ENCODE data around the gene LRRC46. TPM values are rescaled to one million over a fixed set of nuclear protein-coding genes. Genes with fewer than 3 reads are reported as not detected.

The LRRC46 gene
- total and polyA plus RNA-seq, 2 of the 13 experiments (the other 11 are each of a cell fraction or from before 2014, with no cell fraction given): 0.09 TPM

DNA sequence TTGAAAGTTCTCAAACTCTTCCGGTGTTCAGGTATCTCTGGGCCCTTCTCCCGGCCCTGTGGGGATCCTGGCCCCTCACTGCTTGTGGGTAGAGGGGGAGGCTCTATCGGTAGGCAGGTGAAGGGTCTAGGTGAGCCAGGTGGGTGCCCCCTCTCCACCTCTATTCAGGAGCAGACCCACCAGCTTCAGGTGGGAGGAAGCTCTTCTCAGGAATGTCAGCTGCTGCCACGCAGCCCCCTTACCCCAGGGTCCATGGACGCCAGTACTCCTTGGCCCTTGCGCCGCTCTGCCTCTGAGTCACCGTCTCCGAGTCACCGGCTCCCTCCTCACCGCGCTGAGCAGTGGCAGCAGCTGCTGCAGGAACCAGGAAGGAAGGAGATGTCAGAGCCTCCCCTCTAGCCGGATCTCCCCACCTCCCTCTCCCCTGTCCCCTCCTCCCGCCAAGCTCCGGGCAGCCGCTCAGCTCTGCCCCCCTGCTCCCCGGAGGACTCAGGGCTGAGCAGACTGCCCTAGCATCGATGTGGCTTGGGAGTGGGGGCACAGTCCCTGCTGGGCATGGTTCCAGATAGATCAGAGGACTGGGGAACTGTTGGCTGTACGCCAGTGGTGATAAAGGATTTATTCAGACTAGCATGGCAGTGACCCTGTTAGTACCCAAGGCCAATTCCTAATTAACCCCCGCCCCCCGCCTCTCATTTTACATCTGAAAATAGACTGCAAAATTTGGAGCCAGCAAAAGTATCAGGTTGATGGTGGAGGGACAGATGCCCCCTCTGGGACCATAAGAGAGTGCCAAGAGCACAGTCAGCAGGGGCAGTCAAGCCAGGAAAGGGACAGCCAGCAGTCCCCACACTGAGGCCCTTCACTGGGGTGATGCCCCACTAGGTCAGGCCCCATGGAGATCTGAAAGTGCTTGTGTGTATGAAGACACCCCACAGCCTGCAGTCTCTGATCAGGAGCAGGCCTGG is 9.8 kb upstream of the LRRC46 start, which contains the start of gene OSBPL7 (continued):
- TF ChIP-seq, protein P1, sequence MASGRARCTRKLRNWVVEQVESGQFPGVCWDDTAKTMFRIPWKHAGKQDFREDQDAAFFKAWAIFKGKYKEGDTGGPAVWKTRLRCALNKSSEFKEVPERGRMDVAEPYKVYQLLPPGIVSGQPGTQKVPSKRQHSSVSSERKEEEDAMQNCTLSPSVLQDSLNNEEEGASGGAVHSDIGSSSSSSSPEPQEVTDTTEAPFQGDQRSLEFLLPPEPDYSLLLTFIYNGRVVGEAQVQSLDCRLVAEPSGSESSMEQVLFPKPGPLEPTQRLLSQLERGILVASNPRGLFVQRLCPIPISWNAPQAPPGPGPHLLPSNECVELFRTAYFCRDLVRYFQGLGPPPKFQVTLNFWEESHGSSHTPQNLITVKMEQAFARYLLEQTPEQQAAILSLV (CRISPR knock-in tag; IDR thresholded peaks at IDR 0.05; ENCODE audit: borderline replicate concordance): peak; percentile 43; the same call in 1 of the 2 replicates
- TF ChIP-seq TOPORS (CRISPR knock-in tag; IDR thresholded peaks at IDR 0.05) (no peak), MED8 (CRISPR knock-in tag; IDR thresholded peaks at IDR 0.05; ENCODE audit: insufficient replicate concordance) (no peak), ZNF550 (CRISPR knock-in tag; IDR thresholded peaks at IDR 0.05; ENCODE audit: borderline replicate concordance) (no peak), SOX6 (IDR thresholded peaks at IDR 0.05) (no peak), SOX6 (CRISPR knock-in tag; IDR thresholded peaks at IDR 0.05) (peak; percentile 55; the same call in 1 of the 2 replicates), ZNF333 (CRISPR knock-in tag; IDR thresholded peaks at IDR 0.05; ENCODE audit: borderline replicate concordance) (peak; percentile 77; the same call in 1 of the 2 replicates), ZNF775 (CRISPR knock-in tag; IDR thresholded peaks at IDR 0.05; ENCODE audit: borderline replicate concordance) (no peak), KLF15 (CRISPR knock-in tag; IDR thresholded peaks at IDR 0.05; ENCODE audit: borderline replicate concordance) (no peak; the same call in 1 of the 2 replicates), ZNF563 (CRISPR knock-in tag; IDR thresholded peaks at IDR 0.05) (peak; percentile 7; the same call in 1 of the 2 replicates), ZC3H4 (CRISPR knock-in tag; IDR thresholded peaks at IDR 0.05; ENCODE audit: borderline replicate concordance) (no peak), YEATS2 (CRISPR knock-in tag; IDR thresholded peaks at IDR 0.05; ENCODE audit: borderline replicate concordance) (peak; percentile 90; the same call in 1 of the 2 replicates), ZNF781 (CRISPR knock-in tag; IDR thresholded peaks at IDR 0.05; ENCODE audit: borderline replicate concordance, not compliant biosample characterization) (no peak), ADNP (CRISPR knock-in tag; IDR thresholded peaks at IDR 0.05) (no peak), ZFP62 (CRISPR knock-in tag; IDR thresholded peaks at IDR 0.05) (no peak), ELF1 (CRISPR knock-in tag; IDR thresholded peaks at IDR 0.05) (peak; percentile 89), ZNF17 (CRISPR knock-in tag; IDR thresholded peaks at IDR 0.05) (no peak), ZFP41 (CRISPR knock-in tag; IDR thresholded peaks at IDR 0.05; ENCODE audit: borderline replicate concordance) (no peak), ZKSCAN5 (CRISPR knock-in tag; IDR thresholded peaks at IDR 0.05) (no peak), TEAD2 (CRISPR knock-in tag; IDR thresholded peaks at IDR 0.05) (no peak)
- TF ChIP-seq, protein P2, sequence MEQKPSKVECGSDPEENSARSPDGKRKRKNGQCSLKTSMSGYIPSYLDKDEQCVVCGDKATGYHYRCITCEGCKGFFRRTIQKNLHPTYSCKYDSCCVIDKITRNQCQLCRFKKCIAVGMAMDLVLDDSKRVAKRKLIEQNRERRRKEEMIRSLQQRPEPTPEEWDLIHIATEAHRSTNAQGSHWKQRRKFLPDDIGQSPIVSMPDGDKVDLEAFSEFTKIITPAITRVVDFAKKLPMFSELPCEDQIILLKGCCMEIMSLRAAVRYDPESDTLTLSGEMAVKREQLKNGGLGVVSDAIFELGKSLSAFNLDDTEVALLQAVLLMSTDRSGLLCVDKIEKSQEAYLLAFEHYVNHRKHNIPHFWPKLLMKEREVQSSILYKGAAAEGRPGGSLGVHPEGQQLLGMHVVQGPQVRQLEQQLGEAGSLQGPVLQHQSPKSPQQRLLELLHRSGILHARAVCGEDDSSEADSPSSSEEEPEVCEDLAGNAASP (CRISPR knock-in tag; IDR thresholded peaks at IDR 0.05; ENCODE audit: borderline replicate concordance): no peak
- TF ChIP-seq, protein P3, sequence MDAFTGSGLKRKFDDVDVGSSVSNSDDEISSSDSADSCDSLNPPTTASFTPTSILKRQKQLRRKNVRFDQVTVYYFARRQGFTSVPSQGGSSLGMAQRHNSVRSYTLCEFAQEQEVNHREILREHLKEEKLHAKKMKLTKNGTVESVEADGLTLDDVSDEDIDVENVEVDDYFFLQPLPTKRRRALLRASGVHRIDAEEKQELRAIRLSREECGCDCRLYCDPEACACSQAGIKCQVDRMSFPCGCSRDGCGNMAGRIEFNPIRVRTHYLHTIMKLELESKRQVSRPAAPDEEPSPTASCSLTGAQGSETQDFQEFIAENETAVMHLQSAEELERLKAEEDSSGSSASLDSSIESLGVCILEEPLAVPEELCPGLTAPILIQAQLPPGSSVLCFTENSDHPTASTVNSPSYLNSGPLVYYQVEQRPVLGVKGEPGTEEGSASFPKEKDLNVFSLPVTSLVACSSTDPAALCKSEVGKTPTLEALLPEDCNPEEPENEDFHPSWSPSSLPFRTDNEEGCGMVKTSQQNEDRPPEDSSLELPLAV (CRISPR knock-in tag; conservative IDR thresholded peaks at IDR 0.05; ENCODE audit: low read depth): no peak
- TF ChIP-seq, protein P4, sequence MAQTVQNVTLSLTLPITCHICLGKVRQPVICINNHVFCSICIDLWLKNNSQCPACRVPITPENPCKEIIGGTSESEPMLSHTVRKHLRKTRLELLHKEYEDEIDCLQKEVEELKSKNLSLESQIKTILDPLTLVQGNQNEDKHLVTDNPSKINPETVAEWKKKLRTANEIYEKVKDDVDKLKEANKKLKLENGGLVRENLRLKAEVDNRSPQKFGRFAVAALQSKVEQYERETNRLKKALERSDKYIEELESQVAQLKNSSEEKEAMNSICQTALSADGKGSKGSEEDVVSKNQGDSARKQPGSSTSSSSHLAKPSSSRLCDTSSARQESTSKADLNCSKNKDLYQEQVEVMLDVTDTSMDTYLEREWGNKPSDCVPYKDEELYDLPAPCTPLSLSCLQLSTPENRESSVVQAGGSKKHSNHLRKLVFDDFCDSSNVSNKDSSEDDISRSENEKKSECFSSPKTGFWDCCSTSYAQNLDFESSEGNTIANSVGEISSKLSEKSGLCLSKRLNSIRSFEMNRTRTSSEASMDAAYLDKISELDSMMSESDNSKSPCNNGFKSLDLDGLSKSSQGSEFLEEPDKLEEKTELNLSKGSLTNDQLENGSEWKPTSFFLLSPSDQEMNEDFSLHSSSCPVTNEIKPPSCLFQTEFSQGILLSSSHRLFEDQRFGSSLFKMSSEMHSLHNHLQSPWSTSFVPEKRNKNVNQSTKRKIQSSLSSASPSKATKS (CRISPR knock-in tag; IDR thresholded peaks at IDR 0.05): no peak

Data from HepG2 (cell line).